Measurements from ENCODE around the gene ZNF488.

Gene ZNF488

DNA sequence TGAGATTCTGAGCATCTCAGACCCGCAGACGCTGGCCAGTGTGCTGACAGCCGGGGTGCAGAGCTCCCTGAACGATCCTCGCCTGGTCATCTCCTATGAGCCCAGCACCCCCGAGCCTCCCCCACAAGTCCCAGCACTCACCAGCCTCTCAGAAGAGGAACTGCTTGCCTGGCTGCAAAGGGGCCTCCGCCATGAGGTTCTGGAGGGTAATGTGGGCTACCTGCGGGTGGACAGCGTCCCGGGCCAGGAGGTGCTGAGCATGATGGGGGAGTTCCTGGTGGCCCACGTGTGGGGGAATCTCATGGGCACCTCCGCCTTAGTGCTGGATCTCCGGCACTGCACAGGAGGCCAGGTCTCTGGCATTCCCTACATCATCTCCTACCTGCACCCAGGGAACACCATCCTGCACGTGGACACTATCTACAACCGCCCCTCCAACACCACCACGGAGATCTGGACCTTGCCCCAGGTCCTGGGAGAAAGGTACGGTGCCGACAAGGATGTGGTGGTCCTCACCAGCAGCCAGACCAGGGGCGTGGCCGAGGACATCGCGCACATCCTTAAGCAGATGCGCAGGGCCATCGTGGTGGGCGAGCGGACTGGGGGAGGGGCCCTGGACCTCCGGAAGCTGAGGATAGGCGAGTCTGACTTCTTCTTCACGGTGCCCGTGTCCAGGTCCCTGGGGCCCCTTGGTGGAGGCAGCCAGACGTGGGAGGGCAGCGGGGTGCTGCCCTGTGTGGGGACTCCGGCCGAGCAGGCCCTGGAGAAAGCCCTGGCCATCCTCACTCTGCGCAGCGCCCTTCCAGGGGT, 35.2 kb downstream of the ZNF488 start:
- DNase-seq (ENCODE audit: low spot score): no peak

DNA sequence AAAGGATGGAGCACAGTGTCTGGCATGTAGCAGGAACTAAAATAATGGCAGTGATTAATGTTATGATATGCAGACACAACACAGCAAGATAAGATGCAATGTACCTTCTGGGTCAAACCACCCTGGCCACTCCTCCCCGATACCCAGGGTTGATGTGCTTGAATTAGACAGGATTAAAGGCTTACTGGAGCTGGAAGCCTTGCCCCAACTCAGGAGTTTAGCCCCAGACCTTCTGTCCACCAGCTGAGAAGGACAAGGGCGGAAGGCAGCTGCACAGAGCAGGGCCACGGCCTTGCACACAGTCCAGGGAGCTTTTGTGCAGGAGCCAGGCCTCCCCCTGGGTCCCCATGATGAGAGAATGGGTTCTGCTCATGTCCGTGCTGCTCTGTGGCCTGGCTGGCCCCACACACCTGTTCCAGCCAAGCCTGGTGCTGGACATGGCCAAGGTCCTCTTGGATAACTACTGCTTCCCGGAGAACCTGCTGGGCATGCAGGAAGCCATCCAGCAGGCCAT, 35.9 kb downstream of the ZNF488 start, which contains the start of gene RBP3:
TSS of gene RBP3 (plus strand) at position 226 of the 514 bp plus-strand sequence. CDS start at position 348, 122 bp downstream.
- no peak for DNase-seq (ENCODE audit: low spot score)

DNA sequence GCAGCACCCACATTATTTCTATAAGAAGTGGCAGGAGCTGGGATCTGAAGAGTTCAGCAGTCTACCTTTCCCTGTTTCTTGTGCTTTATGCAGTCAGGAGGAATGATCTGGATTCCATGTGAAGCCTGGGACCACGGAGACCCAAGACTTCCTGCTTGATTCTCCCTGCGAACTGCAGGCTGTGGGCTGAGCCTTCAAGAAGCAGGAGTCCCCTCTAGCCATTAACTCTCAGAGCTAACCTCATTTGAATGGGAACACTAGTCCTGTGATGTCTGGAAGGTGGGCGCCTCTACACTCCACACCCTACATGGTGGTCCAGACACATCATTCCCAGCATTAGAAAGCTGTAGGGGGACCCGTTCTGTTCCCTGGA, 36.8 kb downstream of the ZNF488 start:
- DNase-seq (ENCODE audit: low spot score): no peak

DNA sequence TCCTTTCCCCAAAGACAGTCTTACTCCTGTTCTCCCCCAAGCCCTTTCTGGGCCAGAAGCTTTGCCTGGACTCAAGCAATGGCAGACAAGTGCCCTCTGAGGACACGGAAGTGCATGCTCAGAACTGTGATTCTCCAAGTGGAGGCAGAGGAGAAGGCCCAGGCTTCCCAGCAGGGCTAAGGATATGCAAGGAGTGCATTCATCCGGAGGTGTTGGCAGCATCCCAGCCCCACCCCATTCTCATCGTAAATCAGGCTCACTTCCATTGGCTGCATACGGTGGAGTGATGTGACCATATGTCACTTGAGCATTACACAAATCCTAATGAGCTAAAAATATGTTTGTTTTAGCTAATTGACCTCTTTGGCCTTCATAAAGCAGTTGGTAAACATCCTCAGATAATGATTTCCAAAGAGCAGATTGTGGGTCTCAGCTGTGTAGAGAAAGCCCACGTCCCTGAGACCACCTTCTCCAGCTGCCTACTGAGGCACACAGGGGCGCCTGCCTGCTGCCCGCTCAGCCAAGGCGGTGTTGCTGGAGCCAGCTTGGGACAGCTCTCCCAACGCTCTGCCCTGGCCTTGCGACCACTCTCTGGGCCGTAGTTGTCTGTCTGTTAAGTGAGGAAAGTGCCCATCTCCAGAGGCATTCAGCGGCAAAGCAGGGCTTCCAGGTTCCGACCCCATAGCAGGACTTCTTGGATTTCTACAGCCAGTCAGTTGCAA, 37.4 kb downstream of the ZNF488 start:
- no peak for DNase-seq (ENCODE audit: low spot score)

DNA sequence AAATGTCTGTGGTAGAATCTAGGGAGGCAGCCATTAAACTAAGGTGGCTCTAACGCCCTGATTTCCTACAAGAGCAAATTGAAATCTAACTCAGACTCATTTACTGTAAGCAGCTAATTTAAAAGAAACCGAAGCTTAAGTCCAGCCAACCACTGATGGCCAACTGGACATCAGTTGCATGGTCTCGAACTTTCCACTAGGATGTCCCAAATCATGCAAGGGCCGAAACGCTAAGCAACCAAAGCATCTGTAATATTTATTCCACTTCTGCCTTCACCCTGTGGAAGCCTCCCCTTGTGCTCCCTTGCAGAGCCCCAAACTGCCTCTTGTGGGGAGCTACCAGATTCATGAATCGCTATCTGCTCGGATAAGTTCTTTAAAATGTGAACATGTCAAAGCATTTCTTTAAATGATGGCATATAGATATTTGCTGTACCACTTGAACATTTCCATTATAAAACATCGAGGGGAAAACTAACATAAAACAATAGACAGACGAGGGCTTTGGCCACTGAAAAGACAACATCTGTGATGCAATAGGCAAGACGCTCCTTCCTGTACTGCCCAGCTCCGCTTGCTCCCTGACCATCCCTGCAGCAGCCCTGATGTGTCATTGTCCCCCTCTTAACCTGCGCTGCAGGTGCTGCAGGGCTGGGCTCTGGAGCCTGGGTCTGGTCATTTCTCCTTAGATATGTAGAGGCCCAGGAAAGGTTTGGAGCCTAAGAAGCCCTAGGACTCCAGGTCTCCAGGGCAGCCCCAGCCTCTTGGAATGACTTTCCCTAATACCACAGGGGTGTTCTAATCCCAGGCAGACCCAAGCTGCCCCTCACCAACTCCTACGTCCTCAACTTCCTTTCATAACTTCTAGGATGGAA, 38.9 kb downstream of the ZNF488 start:
- DNase-seq (ENCODE audit: low spot score): no peak

DNA sequence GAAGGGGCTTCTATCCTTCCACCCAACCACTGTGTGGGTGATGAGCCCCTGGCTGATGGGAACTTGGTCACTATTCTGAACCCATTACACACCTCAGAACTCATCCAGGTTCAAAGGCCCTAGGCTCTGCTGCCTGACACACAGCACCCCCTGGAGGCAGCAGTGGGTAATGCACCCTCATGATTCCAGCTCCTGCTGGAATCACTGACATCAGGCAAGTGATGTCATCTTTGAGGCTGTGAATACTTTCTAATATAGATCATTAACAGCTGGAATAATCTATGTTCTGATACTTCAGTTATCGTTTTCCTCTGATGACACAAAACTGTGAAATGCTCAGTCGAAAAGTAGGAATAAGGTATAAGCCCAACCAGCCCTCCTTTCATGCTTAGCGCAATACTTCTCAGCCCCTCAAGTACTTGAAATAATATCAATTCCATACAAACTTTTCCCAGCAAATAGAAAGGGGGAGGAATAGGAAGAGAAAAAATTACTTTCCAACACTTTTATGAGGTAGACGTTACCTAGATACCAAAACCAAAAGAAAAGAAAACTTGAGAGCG, 43.4 kb downstream of the ZNF488 start:
- DNase-seq (ENCODE audit: low spot score): peak; percentile 64

DNA sequence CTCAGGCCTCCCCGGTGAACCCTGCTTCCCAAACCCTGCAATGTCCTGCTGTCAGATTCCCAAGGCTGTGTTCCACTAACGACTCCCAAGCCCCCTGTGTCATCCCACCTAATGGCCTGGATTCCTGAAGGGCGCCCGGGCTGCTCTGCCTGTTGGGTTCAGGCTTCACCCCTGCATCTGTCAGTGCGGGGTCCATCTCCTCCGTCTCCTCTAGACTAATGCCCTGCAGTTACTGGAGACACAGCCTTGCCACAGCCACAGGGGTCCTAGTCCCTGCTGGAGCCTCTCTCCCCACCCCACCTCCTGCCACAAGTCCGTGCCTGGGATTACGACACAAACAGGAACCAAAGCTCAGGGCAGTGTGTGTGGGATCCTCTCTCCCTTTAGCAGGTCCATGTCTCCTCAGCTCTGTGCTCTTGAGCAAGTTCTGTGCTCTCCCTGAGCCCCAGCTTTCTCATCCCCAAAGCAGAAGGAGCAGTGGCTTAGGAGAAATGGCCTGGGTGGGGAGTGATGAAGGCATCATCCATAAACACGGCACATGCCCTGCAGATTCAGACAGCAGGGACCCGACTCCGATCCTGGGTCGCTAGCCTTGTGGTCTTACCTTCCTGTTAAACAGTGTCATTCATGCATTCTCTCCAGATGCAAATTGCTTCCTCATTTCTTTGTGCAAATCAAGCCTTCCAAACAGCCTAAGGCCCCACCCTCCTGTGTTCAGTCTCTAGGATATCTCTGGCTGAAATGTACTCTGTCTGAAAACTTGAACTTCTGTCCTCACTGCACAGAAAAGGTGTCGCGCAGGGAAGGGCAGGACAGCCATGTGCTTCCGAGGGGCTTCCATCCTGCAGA, 44.1 kb downstream of the ZNF488 start:
- no peak for DNase-seq (ENCODE audit: low spot score)

DNA sequence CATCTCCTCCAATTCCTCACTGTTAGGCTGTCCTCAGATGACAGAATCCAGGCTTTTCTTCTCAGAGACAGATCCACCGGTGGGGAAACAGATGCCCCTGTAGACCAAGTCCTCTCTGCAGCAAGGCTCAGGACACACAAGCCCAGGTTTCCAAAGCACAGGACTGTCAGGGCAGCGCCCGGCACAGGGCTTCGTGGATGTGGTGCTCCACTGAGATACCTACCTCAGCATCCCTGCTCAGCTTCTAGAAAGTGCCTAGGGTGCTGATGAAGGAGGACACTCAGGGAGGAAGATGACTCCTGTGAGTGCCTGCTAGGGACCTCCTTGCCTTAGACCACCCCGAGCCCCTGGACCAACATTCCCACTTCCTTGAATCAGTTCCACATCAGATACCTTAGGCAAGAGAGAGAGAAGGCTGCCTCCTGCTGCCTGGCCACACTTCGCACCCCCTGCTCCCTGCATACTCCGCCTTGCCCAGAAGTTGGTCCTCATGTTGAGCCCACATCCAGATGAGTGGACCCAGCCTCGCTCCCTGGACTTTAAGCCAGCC, 44.8 kb downstream of the ZNF488 start:
- DNase-seq (ENCODE audit: low spot score): no peak

DNA sequence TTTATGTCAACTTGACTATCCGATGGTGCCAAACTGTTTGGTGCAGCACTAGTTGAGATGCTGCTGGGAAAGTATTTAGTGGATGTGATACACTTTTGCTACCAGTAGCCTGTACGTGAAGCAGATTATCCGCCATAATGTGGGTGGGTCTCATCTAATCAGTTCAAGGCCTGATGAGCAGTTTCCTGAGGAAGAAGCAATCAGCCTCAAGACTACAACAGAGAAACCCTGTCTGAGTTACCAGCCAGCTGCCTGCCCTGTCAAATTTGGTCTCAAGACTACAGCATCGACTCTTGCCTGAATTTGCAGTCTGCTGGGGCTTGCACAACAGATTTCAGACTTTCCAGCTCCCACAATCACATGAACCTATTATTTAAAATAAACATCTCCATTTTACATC, 46.8 kb downstream of the ZNF488 start:
- DNase-seq (ENCODE audit: low spot score): no peak

DNA sequence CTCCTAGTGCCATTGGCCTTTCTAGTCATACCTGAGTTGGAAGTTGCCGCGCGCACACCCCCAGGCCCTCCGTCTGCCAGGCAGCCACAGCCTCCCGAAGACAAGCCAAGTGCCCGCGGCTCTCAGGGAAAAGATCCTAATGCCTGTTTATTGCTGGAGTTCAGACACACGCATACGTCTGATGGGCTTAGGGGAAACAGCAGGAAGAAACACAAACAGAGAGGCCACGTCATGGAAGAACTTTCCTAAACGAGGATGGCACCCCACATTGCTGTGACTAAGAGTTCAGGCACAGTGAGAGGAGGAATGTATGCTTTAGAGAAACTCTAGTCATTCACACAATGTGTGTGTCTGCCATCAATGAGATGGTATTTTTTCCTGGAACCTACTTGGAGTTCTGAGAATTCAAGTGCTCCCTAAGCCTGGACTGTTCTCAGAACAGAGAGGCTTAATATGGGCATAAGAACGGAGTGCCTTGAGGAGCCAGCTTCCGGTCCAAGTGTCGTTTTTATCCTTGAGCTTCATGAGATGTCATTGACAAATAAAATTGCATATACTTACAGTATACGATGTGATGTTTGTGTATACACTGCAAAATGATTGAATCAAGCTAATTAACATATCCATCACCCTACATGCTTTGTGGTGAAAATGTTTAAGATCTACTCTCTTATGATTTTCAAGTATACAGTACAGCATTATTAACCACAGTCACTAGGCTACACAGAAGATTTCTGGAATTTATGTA, 47.5 kb downstream of the ZNF488 start:
- no peak for DNase-seq (ENCODE audit: low spot score)

DNA sequence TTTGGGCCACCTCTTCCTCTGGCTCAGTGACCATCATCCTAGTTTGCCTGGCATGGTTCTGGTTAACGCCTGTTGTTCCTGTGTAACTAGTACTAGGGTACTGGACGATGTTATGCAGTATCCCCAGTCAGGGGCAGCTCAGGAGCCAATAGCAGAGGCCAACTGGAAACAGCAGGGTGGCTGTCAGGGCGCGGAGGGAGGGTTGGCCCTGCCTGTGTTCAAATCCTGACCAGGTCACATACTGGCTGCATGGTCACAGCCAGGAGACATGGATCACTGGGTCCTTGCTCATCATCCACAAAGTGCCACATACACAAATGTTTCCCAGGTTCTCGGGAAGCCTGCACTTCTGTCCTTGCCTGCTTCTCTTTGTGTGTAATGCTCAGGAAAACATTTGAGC, 48.2 kb downstream of the ZNF488 start:
- DNase-seq (ENCODE audit: low spot score): no peak

DNA sequence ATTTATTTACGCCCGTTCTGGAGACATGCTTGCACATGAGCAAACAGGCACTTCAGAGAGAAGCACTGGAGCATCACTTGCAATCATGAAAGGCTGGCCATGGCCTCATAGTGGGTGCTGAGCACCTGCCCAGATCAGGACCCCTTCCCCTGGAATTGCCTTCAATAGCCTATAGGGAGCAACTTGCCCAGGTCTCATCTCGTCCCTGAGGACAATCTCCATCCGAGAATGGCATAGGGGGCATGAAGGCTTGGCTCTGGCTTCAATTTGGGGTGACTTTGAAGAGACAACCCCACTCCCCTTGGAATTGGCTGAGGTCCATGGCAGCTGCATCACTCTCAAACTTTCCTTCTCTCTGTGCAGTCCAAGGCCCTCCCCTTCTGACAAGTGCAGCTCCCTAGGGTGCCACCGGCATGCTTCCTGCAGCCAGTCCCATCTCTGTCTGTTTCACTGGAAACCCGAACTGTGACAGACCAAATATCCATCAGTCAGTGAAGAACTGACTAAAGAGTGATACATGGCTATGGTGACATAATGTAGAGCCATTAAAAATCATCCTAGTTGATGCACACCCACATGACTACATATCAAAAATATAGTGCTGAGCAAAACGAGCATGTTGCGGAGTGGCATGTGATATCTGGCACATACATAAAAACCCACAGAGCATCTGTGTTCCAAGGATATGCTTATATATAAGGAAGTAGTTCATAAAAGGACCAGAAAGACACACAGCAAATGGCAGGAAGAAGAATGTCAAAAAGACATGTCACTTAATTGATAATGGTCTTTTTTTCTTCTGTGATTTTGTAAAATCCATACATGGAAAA, 49.4 kb downstream of the ZNF488 start:
- DNase-seq (ENCODE audit: low spot score): no peak

DNA sequence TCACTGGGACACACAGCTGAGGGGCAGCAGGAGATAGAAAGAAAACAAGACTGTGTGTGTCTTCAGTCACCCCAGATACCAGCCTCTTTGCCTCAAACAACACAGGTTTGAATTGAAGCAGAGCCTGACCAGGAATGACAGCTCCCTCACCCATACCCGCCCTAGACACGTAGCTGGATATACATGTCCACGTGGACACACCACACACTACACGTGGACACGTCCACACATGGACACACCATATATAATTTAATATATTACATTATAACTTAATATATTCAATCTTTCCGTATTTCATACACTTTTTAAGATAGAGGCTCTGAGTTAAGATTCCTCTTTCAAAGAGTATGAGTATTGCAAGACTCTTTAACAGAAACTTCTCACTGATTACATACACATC, 50.6 kb downstream of the ZNF488 start:
- no peak for DNase-seq (ENCODE audit: low spot score)

DNA sequence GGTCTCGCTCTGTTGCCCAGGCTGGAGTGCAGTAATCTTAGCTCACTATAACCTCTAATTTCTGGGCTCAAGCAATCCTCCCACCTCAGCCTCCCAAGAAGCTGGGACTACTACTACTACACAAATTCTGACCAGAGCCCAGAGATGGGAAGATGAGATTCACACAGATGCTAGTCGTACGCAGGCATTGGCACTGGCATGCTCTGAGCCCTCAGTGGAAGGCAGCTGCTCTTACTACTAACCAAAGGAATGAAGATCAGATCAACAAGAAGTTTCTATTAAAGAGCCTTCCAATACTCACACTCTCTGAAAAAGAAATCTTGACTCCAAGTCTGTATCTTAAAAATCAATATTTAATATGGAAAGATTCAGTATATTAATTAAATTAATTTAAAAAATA, 51.1 kb downstream of the ZNF488 start:
- DNase-seq (ENCODE audit: low spot score): no peak

DNA sequence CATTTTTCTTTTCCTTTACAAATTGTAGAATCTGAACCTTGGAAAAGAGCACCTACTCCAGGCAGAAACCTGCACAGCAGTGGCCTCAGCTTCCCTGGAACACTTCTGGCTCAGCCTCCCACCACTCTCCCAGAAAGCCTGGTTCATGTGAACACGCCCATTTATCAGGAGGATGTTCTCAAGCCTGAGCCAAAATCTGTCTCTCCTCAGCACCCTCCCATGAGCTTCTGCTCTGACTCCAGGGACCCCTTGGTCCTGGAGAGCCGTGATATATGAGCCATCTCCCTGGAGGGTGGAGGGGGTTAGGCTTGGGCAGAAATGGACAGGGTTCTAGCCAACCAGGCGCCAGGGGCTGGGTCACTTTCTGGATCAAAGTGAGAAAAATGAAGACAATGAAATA, 51.7 kb downstream of the ZNF488 start:
- no peak for DNase-seq (ENCODE audit: low spot score)

DNA sequence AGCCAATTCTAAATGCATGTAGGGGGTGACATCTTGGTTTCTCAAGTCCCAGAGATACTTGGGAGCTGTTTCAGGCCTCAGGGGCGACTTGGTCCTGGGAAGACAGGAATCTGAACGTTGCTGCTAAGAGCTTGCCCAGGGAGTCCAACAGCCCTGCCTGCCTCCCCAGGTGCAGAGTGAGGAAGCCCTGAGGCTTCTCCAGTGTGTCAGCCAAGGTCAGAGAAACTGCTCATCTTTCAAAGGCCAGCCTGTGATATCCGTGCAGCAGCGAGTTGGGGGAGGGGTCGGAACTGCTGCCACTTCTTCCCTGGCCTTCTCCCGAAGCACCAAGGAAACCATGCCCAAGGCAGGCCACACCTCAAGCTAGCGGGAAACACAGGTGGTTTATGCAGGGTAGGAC, 52.1 kb downstream of the ZNF488 start:
- no peak for DNase-seq (ENCODE audit: low spot score)

DNA sequence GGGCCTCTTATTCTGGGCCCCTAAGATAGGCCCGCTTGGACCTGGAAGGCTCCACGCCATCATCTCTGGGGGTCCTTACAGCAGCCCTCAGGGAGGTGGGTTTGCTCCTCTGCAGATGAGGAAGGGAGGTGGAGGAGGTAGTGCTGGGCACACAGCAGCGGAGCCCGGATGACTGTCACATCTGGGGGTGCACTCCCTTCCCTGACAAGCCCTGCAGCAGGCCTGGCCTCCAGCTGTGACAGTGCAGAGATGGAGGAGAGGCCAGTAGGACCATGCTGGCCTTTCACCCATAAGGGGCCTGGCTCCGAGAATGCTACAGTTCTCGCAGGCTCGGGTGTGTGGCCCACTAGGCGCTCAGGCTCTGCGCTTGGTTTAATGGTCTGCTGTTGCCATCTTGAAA, 52.6 kb downstream of the ZNF488 start:
- no peak for DNase-seq (ENCODE audit: low spot score)

DNA sequence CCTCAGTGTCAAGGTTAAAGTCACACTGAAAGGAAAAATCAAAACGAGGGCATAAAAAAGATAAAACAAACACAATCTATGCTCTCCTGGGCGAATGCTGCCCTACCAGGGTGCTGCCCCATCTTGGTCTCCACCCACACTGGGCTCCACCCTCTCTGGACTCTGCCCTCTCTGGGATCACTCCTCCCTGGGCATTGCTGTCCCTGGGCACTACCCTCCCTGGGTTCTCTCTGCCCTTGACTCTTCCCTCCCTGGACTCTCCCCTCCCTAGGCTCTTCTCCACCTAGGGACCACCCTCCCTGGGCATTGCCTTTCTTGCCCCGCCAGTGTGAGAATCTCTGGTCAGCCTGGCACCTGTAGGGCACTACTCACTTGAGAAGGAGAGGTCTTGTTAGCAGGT, 53.3 kb downstream of the ZNF488 start:
- no peak for DNase-seq (ENCODE audit: low spot score)

DNA sequence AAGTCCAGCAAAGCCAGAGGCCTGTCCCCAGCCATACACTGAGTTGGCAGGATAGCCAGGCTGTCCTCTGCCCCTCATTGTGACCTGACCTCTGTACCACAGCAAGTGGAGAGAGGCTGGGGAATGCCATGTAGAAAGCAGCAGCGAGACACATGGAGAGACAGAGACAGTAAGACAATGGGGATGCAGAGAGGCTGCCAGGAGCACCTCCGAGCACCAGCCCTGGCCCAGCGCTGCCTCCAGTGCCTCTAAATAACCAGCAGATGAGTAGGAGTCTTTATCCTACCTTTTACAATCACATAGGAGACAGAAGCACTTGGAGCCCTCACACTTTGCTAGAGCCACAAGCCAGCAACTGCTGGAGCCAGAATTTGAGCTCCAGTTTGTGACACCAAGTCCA, 53.7 kb downstream of the ZNF488 start:
- no peak for DNase-seq (ENCODE audit: low spot score)
